ENCODE measurements around the gene CAMSAP1.

Gene CAMSAP1

GRCh38 chr9:135851748-135852147 lies 55.6 kb downstream of the CAMSAP1 start:
- TF ChIP-seq CEBPB (IDR thresholded peaks at IDR 0.05): no peak
- no peak for TF ChIP-seq RAD21 (IDR thresholded peaks at IDR 0.05; ENCODE audit: low read depth)
- TF ChIP-seq, protein P1, sequence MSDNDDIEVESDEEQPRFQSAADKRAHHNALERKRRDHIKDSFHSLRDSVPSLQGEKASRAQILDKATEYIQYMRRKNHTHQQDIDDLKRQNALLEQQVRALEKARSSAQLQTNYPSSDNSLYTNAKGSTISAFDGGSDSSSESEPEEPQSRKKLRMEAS (IDR thresholded peaks at IDR 0.05): no peak
- no peak for TF ChIP-seq EP300 (IDR thresholded peaks at IDR 0.05; ENCODE audit: borderline replicate concordance)
- TF ChIP-seq TCF12 (IDR thresholded peaks at IDR 0.05; ENCODE audit: low read depth): no peak
- TF ChIP-seq FOXM1 (IDR thresholded peaks at IDR 0.05; ENCODE audit: borderline replicate concordance, low read depth): no peak
- no peak for TF ChIP-seq USF1 (IDR thresholded peaks at IDR 0.05)

DNA sequence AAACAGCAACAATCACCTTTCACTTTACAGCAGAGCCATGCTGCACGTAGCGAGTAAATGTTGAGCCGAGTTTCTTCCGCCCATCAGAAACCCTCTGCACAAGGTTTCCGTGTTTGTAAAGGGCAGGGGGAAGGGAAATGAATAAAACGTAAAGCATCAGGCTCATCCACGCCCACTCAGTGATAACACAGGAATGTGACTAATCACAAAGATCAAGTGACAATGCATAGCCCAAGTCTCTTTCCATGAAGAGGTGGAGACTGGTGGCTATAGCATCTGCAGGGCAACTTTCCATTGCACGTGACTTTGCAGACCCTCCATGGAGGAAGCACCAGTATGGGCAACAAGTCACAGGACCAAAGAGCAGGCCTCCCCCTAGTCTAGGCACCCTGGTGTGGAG lies 56.6 kb downstream of the CAMSAP1 start:
- no peak for TF ChIP-seq EP300 (IDR thresholded peaks at IDR 0.05; ENCODE audit: borderline replicate concordance)
- TF ChIP-seq RAD21 (IDR thresholded peaks at IDR 0.05; ENCODE audit: low read depth): no peak

GRCh38 chr9:135849181-135849580 lies 58.2 kb downstream of the CAMSAP1 start:
- TF ChIP-seq, protein P2, sequence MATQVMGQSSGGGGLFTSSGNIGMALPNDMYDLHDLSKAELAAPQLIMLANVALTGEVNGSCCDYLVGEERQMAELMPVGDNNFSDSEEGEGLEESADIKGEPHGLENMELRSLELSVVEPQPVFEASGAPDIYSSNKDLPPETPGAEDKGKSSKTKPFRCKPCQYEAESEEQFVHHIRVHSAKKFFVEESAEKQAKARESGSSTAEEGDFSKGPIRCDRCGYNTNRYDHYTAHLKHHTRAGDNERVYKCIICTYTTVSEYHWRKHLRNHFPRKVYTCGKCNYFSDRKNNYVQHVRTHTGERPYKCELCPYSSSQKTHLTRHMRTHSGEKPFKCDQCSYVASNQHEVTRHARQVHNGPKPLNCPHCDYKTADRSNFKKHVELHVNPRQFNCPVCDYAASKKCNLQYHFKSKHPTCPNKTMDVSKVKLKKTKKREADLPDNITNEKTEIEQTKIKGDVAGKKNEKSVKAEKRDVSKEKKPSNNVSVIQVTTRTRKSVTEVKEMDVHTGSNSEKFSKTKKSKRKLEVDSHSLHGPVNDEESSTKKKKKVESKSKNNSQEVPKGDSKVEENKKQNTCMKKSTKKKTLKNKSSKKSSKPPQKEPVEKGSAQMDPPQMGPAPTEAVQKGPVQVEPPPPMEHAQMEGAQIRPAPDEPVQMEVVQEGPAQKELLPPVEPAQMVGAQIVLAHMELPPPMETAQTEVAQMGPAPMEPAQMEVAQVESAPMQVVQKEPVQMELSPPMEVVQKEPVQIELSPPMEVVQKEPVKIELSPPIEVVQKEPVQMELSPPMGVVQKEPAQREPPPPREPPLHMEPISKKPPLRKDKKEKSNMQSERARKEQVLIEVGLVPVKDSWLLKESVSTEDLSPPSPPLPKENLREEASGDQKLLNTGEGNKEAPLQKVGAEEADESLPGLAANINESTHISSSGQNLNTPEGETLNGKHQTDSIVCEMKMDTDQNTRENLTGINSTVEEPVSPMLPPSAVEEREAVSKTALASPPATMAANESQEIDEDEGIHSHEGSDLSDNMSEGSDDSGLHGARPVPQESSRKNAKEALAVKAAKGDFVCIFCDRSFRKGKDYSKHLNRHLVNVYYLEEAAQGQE (IDR thresholded peaks at IDR 0.05; ENCODE audit: low read depth): no peak
- TF ChIP-seq EP300 (IDR thresholded peaks at IDR 0.05; ENCODE audit: borderline replicate concordance) (no peak), CREB1 (IDR thresholded peaks at IDR 0.05; ENCODE audit: low read depth) (no peak), YY1 (IDR thresholded peaks at IDR 0.05; ENCODE audit: low read depth) (no peak), ZBTB7A (IDR thresholded peaks at IDR 0.05; ENCODE audit: low read depth) (no peak), TEAD4 (IDR thresholded peaks at IDR 0.05) (no peak), FOXM1 (IDR thresholded peaks at IDR 0.05; ENCODE audit: borderline replicate concordance, low read depth) (no peak), NFIC (IDR thresholded peaks at IDR 0.05) (no peak), RAD21 (IDR thresholded peaks at IDR 0.05; ENCODE audit: low read depth) (no peak), TCF12 (IDR thresholded peaks at IDR 0.05; ENCODE audit: low read depth) (no peak), EGR1 (IDR thresholded peaks at IDR 0.05) (no peak), USF1 (IDR thresholded peaks at IDR 0.05) (no peak), CEBPB (IDR thresholded peaks at IDR 0.05) (no peak), TAF1 (IDR thresholded peaks at IDR 0.05; ENCODE audit: low read depth) (no peak)
- TF ChIP-seq, protein P1 (IDR thresholded peaks at IDR 0.05): no peak

GRCh38 chr9:135848341-135849047 lies 58.9 kb downstream of the CAMSAP1 start:
- TF ChIP-seq YY1 (IDR thresholded peaks at IDR 0.05; ENCODE audit: low read depth) (no peak), TCF12 (IDR thresholded peaks at IDR 0.05; ENCODE audit: low read depth) (no peak), TAF1 (IDR thresholded peaks at IDR 0.05; ENCODE audit: low read depth) (no peak), RAD21 (IDR thresholded peaks at IDR 0.05; ENCODE audit: low read depth) (no peak), EGR1 (IDR thresholded peaks at IDR 0.05) (no peak), USF1 (IDR thresholded peaks at IDR 0.05) (no peak), ZBTB7A (IDR thresholded peaks at IDR 0.05; ENCODE audit: low read depth) (no peak), TEAD4 (IDR thresholded peaks at IDR 0.05) (no peak), NFIC (IDR thresholded peaks at IDR 0.05) (no peak), FOXM1 (IDR thresholded peaks at IDR 0.05; ENCODE audit: borderline replicate concordance, low read depth) (no peak), CREB1 (IDR thresholded peaks at IDR 0.05; ENCODE audit: low read depth) (no peak), EP300 (IDR thresholded peaks at IDR 0.05; ENCODE audit: borderline replicate concordance) (no peak)
- TF ChIP-seq, protein P2 (IDR thresholded peaks at IDR 0.05; ENCODE audit: low read depth): no peak
- TF ChIP-seq, protein P1 (IDR thresholded peaks at IDR 0.05): no peak

- TF ChIP-seq TCF12 (IDR thresholded peaks at IDR 0.05; ENCODE audit: low read depth): no peak
- TF ChIP-seq RAD21 (IDR thresholded peaks at IDR 0.05; ENCODE audit: low read depth): no peak
- no peak for TF ChIP-seq EGR1 (IDR thresholded peaks at IDR 0.05)
- no peak for TF ChIP-seq CEBPB (IDR thresholded peaks at IDR 0.05)
- no peak for TF ChIP-seq TAF1 (IDR thresholded peaks at IDR 0.05; ENCODE audit: low read depth)
- no peak for TF ChIP-seq ZBTB7A (IDR thresholded peaks at IDR 0.05; ENCODE audit: low read depth)
Observed at GRCh38 chr9:135847833-135848232, 59.5 kb downstream of the CAMSAP1 start.
